NB4 (cell line): ENCODE results near the gene MCM3AP.

Experiments
- DNase-seq: peaks from one replicate; pipeline ENCODE4 v3.0.0; 2010; ENCODE audit warnings: low read depth
- H3K4me3 ChIP-seq: one replicate; pipeline ENCODE4 v1.5.1; 2011; ENCODE audit warnings: mild to moderate bottlenecking, low read depth, low read length, moderate library complexity
- CTCF ChIP-seq: IDR thresholded peaks from one replicate; pipeline ENCODE4 v1.5.1; 2012; ENCODE audit warnings: low read depth, low read length
- MAX ChIP-seq: IDR thresholded peaks from 2 replicates; pipeline ENCODE4 v1.6.1; 2011; ENCODE audit warnings: low read depth, low read length
- MYC ChIP-seq: IDR thresholded peaks from 2 replicates; pipeline ENCODE4 v1.6.1; 2011; ENCODE audit warnings: low read depth, low read length
- POLR2A ChIP-seq: IDR thresholded peaks from 2 replicates; pipeline ENCODE4 v1.6.1; 2011; ENCODE audit warnings: mild to moderate bottlenecking; ENCODE audit not compliant: insufficient read length; ENCODE audit errors: extremely low read depth

MCM3AP gene

GRCh38 chr21:46248422-46248782, 37.0 kb downstream of the MCM3AP start:
- no peak for DNase-seq
- H3K4me3 ChIP-seq = no peak overlapping the region
- TF ChIP-seq MAX = no peak
- TF ChIP-seq CTCF = no peak
- TF ChIP-seq MYC = no peak
- no peak for TF ChIP-seq POLR2A

- H3K4me3 ChIP-seq = no peak overlapping the region
- no peak for DNase-seq
- TF ChIP-seq MAX (no peak), CTCF (no peak), MYC (no peak), POLR2A (no peak)
Measured at GRCh38 chr21:46247699-46248421, 37.6 kb downstream of the MCM3AP start.

- DNase-seq = no peak
- TF ChIP-seq MYC (no peak), MAX (no peak), POLR2A (no peak), CTCF (no peak)
Measured at GRCh38 chr21:46246345-46246744, 39.1 kb downstream of the MCM3AP start.

GRCh38 chr21:46245213-46245915, 40.0 kb downstream of the MCM3AP start:
- no peak for DNase-seq
- H3K4me3 ChIP-seq = no peak overlapping the region
- no peak for TF ChIP-seq CTCF
- TF ChIP-seq POLR2A = no peak
- no peak for TF ChIP-seq MAX
- TF ChIP-seq MYC = no peak

More at GRCh38 chr21:46246345-46246744, 39.1 kb downstream of the MCM3AP start:
- no peak overlapping the region for H3K4me3 ChIP-seq

DNA sequence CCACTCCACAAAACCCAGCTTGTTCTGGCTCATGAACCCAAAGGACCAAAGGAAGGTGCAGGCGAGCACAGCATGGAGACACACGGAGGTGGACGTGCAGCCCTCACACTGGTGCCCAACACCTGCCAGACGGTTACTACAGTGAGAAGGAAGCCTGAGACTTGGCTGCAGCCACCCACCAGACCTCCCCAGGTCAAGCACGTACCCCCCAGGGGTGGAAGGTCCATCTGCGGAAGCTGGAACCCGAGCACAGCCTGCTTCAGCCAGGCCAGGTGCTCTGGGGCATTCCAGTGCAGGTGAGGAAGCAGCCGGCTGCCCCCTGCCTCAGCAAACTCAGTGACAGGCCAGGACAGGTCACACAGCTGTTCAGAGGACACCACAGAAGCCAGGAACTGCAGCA, 40.8 kb downstream of the MCM3AP start:
- DNase-seq = no peak
- TF ChIP-seq CTCF (no peak), POLR2A (no peak), MYC (no peak), MAX (no peak)
- no peak overlapping the region for H3K4me3 ChIP-seq
